22Rv1 (cell line): ENCODE measurements around the gene PELI1.

Source experiments
- CTCF ChIP-seq: fragments of 450-650 bp; IDR thresholded peaks from 2 replicates; pipeline ENCODE4 v1.5.1; 2017; ENCODE audit warnings: mild to moderate bottlenecking
- ZFX ChIP-seq: fragments of 450-650 bp; IDR thresholded peaks from 2 replicates; pipeline ENCODE4 v1.6.1; 2017; ENCODE audit warnings: antibody characterized with exemption, borderline replicate concordance

- no peak for TF ChIP-seq CTCF
- TF ChIP-seq ZFX, result no peak
Observed at GRCh38 chr2:64062840-64063239, 81.4 kb downstream of the PELI1 start.
